Brain microvascular endothelial cell (primary cell): ENCODE data around the gene ST6GALNAC6.

Experiments
- DNase-seq: peaks from one replicate; pipeline ENCODE4 v3.0.0-alpha.2; 2020
- H3K27ac ChIP-seq: fragments of 250-450 bp; sonication (Bioruptor Pico); 2 replicates; pipeline ENCODE4 v1.5.1; 2020; ENCODE audit warnings: mild to moderate bottlenecking, moderate library complexity
- H3K27me3 ChIP-seq: fragments of 250-450 bp; sonication (Bioruptor Pico); replicated peaks from 2 replicates; pipeline ENCODE4 v1.5.1; 2020; ENCODE audit warnings: mild to moderate bottlenecking
- H3K36me3 ChIP-seq: fragments of 250-450 bp; sonication (Bioruptor Pico); replicated peaks from 2 replicates; pipeline ENCODE4 v1.5.1; 2020; ENCODE audit warnings: mild to moderate bottlenecking
- H3K4me3 ChIP-seq: 2 replicates; pipeline ENCODE4 v1.5.1; 2011; ENCODE audit warnings: low read depth, mild to moderate bottlenecking, control low read depth, low read length, moderate library complexity
- in situ Hi-C: cut with HindIII; loops from 2 replicates; pipeline ENCODE4 v1.10.0; 2017; ENCODE audit warnings: low sequenced_read_pairs, low pct_ligation_motif_present
- TF ChIP-seq, protein P1 (sequence below): IDR thresholded peaks from 2 replicates; pipeline ENCODE4 v1.5.1; 2011; ENCODE audit warnings: low read depth, mild to moderate bottlenecking, moderate library complexity, low read length, control low read depth, inconsistent platforms; ENCODE audit errors: missing control alignments

ST6GALNAC6 gene

DNA sequence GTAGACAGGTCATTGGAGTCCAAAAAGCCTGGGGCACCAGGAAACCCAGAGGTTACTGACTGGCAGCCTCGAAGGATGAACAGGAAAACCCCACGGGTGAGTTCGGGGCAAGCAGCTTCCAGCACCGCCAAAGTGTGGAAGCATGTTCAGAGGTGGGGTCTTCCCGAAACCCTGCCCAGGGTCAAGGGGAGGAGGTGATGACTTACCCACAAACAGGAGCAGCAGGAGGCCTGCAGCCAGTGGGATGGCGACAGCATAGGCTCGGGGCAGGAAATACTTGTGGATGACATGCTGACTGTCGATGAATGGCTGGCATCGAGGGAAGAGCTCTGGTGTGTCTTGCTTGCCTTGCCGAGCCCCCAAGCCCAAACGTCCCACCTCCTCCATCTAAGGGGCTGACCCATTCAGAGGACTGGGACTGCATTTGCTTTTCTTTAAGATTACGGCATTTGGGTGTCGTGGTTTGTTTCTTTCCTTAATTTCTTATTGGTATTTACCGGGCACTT, 37.0 kb upstream of the ST6GALNAC6 start:
- peak overlapping the region; percentile 93 for H3K4me3 ChIP-seq
- H3K36me3 ChIP-seq, result peaks cover 10% of the 10 kb centered on the region
- TF ChIP-seq, protein P1, sequence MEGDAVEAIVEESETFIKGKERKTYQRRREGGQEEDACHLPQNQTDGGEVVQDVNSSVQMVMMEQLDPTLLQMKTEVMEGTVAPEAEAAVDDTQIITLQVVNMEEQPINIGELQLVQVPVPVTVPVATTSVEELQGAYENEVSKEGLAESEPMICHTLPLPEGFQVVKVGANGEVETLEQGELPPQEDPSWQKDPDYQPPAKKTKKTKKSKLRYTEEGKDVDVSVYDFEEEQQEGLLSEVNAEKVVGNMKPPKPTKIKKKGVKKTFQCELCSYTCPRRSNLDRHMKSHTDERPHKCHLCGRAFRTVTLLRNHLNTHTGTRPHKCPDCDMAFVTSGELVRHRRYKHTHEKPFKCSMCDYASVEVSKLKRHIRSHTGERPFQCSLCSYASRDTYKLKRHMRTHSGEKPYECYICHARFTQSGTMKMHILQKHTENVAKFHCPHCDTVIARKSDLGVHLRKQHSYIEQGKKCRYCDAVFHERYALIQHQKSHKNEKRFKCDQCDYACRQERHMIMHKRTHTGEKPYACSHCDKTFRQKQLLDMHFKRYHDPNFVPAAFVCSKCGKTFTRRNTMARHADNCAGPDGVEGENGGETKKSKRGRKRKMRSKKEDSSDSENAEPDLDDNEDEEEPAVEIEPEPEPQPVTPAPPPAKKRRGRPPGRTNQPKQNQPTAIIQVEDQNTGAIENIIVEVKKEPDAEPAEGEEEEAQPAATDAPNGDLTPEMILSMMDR, result no peak
- no peak overlapping the region for H3K27ac ChIP-seq
- H3K27me3 ChIP-seq, result no peaks in the 10 kb centered on the region
- in situ Hi-C loops, result no loop called here
- DNase-seq, result no peak

DNA sequence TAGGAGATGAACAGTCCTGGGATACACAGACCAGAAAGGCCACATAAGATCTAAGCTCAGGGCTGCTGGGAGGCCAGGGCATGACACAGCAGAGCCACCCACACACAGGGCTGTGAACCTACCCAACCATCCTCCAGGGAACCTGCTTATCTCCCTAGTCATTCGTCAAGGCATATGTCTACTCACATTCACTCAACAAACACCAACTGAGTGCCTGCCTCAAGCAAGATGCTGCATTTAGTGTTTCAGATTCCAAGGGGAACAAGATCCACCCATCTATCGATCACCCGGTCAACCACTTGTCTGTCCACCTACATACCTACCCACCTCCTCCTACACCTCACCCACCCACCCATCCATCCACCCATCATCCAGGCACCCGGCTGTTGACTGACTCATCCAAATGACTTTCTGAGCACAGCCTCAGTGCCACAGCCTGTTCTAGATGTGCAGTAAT, 36.4 kb upstream of the ST6GALNAC6 start:
- peak; percentile 42 for DNase-seq
- Histone ChIP-seq H3K27ac (no peak overlapping the region), H3K4me3 (peak overlapping the region; percentile 93), H3K27me3 (no peaks in the 10 kb centered on the region), H3K36me3 (peaks cover 10% of the 10 kb centered on the region)
- TF ChIP-seq, protein P1, result no peak
- in situ Hi-C loops, result no loop called here

DNA sequence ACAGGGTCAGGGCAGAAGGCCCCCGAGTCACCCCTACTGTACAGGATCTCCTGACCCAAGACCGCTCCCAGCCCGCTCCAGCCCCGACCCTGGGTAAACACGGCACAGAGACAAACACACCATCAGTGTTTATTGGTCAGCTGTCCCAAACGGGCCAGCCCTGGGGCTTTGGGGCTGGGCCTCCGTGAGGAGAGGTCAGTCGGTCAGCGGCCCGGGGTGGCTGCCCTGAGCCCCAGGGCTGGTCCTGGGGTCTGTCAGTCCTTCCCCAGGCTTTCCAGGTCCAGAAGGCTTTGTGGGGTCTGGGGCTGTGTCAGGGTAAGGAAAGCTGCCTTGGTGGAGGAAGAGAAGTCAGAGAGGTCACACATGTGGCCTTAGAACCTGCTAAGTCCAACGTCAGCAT, 35.6 kb upstream of the ST6GALNAC6 start:
- Histone ChIP-seq H3K27me3 (no peaks in the 10 kb centered on the region), H3K4me3 (no peak overlapping the region), H3K36me3 (peaks cover 10% of the 10 kb centered on the region), H3K27ac (no peak overlapping the region)
- TF ChIP-seq, protein P1, result no peak
- DNase-seq, result no peak
- in situ Hi-C loops, result no loop called here

DNA sequence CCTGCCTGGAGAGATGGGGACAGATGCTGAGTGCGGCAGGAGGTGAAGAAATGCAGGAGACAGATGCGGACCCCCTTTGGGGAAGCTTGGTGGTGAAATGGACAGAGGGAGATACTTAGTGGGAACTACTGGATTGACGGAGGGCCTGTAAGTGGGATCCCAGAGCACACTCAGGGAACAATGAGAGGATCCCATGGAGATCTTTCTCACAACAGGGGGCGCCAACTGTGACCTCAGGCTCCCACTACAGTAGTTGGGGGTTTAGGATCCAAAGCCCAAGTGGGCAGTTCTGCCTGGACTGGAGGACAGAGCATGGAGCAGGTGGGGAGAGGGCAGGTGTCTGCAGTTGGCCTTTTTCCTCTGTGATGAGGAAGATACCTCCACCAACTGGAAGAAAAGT, 34.8 kb upstream of the ST6GALNAC6 start:
- DNase-seq, result no peak
- no peak overlapping the region for H3K4me3 ChIP-seq
- TF ChIP-seq, protein P1, result no peak
- in situ Hi-C loops, result no loop called here
- H3K36me3 ChIP-seq, result peaks cover 10% of the 10 kb centered on the region
- no peaks in the 10 kb centered on the region for H3K27me3 ChIP-seq
- H3K27ac ChIP-seq, result no peak overlapping the region

DNA sequence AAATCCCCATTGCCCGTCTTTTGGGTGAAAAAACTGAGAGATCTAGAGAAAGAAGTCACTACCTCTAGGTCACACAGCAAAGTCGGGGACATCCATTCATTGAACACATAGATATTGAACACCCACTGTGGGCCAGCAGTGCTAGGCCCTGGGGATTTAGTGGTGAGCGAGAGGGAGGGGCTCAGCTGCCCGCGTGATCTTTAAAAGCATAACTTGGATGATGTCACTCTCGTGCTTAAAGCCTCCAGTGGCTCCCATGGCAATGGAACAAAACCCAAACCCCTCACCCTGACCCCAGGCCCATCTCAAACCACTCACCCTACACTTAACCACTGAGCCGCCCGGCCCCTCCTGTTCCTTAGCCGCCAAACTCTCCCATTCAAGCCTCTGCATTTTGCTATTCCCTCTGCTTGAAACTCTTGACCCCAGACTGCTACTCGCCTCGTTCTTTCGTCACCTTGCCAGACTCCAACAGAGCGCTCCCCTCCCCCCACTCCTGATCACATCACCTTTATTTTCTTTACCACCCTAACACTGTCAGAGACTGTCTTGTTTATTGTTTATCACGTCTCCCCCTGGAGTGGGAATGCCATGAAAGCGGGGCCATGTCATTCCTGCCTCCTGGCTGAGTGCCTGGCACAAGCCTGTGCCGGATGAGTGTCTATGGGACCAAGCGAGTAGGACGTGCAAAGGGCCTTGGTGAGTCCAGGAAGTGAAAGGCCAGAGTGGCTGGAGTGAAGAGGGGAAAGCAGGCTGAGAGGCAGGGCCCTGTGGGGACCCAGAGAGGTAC, 31.9 kb upstream of the ST6GALNAC6 start:
- Histone ChIP-seq H3K27me3 (no peaks in the 10 kb centered on the region), H3K4me3 (peak overlapping the region; percentile 55), H3K36me3 (peaks cover 10% of the 10 kb centered on the region), H3K27ac (peak overlapping the region; percentile 90)
- in situ Hi-C loops, result no loop called here
- DNase-seq, result peak; percentile 84
- TF ChIP-seq, protein P1, result no peak
